ENCODE measurements around the gene MEX3D. TPM values are rescaled to one million over a fixed set of nuclear protein-coding genes. Genes with fewer than 3 reads are reported as not detected.

MEX3D gene
- 10 to 100 TPM in 3 of 6 experiments, 1 to 10 TPM in 3; 6.7 to 16.6 (median 10.3) TPM for total RNA-seq
- long read RNA-seq = 0 reads

GRCh38 chr19:1568320-1569019 is at the start of gene MEX3D:
Gene MEX3D, minus strand, starts transcription at chr19:1568325. Its CDS starts 267 bp downstream, at chr19:1568058.
- ATAC-seq (peak; percentile 81 to 97 (median 86)), DNase-seq (peak; percentile 82 to 83 (median 83))
- Histone ChIP-seq H3K4me1 (peaks cover 0 to 3% (median 0%) of the 10 kb centered on the region in 4 donors), H3K27me3 (no peaks in the 10 kb centered on the region), H3K9me3 (no peaks in the 10 kb centered on the region), H3K4me3 (peak within 1 kb of the TSS; percentile 49 to 58 (median 56)), H3K27ac (peak within 1 kb of the TSS; percentile 26 to 65 (median 40)), H3K36me3 (no peaks in the 10 kb centered on the region)
- intact Hi-C loops (cut with DNase I) = no loop called here
- TF ChIP-seq CTCF (IDR thresholded peaks at IDR 0.05) (no peak), POLR2A (IDR thresholded peaks at IDR 0.05) (no peak)
- 18% methylated on average over 2 of the region's 63 CpGs for WGBS (ENCODE audit: insufficient coverage, low coverage, low lambda C conversion rate, missing lambda C conversion rate)

GRCh38 chr19:1616875-1617274 is 48.8 kb upstream of the MEX3D start:
- no peak overlapping the region for H3K4me3 ChIP-seq
- ATAC-seq = no peak
- no peak for DNase-seq
- H3K9me3 ChIP-seq = no peaks in the 10 kb centered on the region
- 77% methylated on average over 4 of the region's 4 CpGs for WGBS (ENCODE audit: insufficient coverage, low coverage, low lambda C conversion rate, missing lambda C conversion rate)
- H3K36me3 ChIP-seq = peaks cover 0 to 5% (median 0%) of the 10 kb centered on the region in 4 donors
- TF ChIP-seq POLR2A (IDR thresholded peaks at IDR 0.05) = no peak
- TF ChIP-seq CTCF (IDR thresholded peaks at IDR 0.05) = no peak
- intact Hi-C loops (cut with DNase I) = no loop called here
- no peak overlapping the region for H3K27ac ChIP-seq
- H3K27me3 ChIP-seq = no peaks in the 10 kb centered on the region
- no peaks in the 10 kb centered on the region for H3K4me1 ChIP-seq

GRCh38 chr19:1616396-1616795 is 48.3 kb upstream of the MEX3D start:
- Histone ChIP-seq H3K4me1 (no peaks in the 10 kb centered on the region), H3K36me3 (peaks cover 0 to 7% (median 0%) of the 10 kb centered on the region in 4 donors), H3K9me3 (no peaks in the 10 kb centered on the region), H3K27me3 (no peaks in the 10 kb centered on the region), H3K27ac (no peak overlapping the region), H3K4me3 (no peak overlapping the region)
- 86% methylated on average over 8 of the region's 8 CpGs for WGBS (ENCODE audit: insufficient coverage, low coverage, low lambda C conversion rate, missing lambda C conversion rate)
- TF ChIP-seq POLR2A (IDR thresholded peaks at IDR 0.05) = no peak
- no peak for TF ChIP-seq CTCF (IDR thresholded peaks at IDR 0.05)
- intact Hi-C loops (cut with DNase I) = no loop called here
- no peak for DNase-seq
- no peak for ATAC-seq

- Histone ChIP-seq H3K9me3 (no peaks in the 10 kb centered on the region), H3K4me1 (no peaks in the 10 kb centered on the region), H3K4me3 (no peak overlapping the region), H3K27ac (no peak overlapping the region), H3K27me3 (no peaks in the 10 kb centered on the region), H3K36me3 (peaks cover 0 to 11% (median 0%) of the 10 kb centered on the region in 4 donors)
- no peak for TF ChIP-seq POLR2A (IDR thresholded peaks at IDR 0.05)
- intact Hi-C loops (cut with DNase I) = no loop called here
- 90% methylated on average over 10 of the region's 41 CpGs for WGBS (ENCODE audit: insufficient coverage, low coverage, low lambda C conversion rate, missing lambda C conversion rate)
- DNase-seq (no peak), ATAC-seq (no peak)
Observed at GRCh38 chr19:1615156-1615765, 47.1 kb upstream of the MEX3D start.

Data from right lobe of liver (tissue), 6 donors.